ENCODE measurements around the gene HSPBAP1.

GRCh38 chr3:122789585-122790273 is 3.9 kb downstream of the HSPBAP1 start:
- TF ChIP-seq CTCF (conservative IDR thresholded peaks at IDR 0.05; ENCODE audit: low read depth, low read length) (no peak), EZH2 (IDR thresholded peaks at IDR 0.05; ENCODE audit: low read length, unreplicated experiment) (no peak)

All from PC-3 (cell line).